NCI-H1105 treated with DMSO at 0.1 percent for 48 hours (cell line): Measurements from ENCODE around the gene HLF.

Source experiments
- DNase-seq: peaks from one replicate; lab custom pipeline; 2025; lab: John Stamatoyannopoulos, UW

The HLF gene

GRCh38 chr17:55308613-55309391 is 44.0 kb downstream of the HLF start:
- no peak for DNase-seq

- no peak for DNase-seq
Measured at GRCh38 chr17:55311767-55312375, 47.1 kb downstream of the HLF start.

GRCh38 chr17:55312852-55313251 is 48.1 kb downstream of the HLF start:
- DNase-seq: no peak

- DNase-seq: no peak
Measured at GRCh38 chr17:55314061-55314783, 49.5 kb downstream of the HLF start.

- DNase-seq: no peak
Measured at GRCh38 chr17:55314784-55315491, 50.2 kb downstream of the HLF start.

GRCh38 chr17:55316499-55316898 is 51.7 kb downstream of the HLF start:
- no peak for DNase-seq

- no peak for DNase-seq
Measured at GRCh38 chr17:55317284-55317683, 52.5 kb downstream of the HLF start.

- DNase-seq: no peak
Measured at GRCh38 chr17:55318081-55318480, 53.3 kb downstream of the HLF start.

GRCh38 chr17:55318715-55319487 is 54.1 kb downstream of the HLF start:
- DNase-seq: no peak

GRCh38 chr17:55319933-55320593 is 55.3 kb downstream of the HLF start:
- DNase-seq: no peak

GRCh38 chr17:55320594-55321426 is 56.0 kb downstream of the HLF start:
- no peak for DNase-seq

GRCh38 chr17:55321427-55322060 is 56.8 kb downstream of the HLF start:
- no peak for DNase-seq

GRCh38 chr17:55322453-55322985 is 57.8 kb downstream of the HLF start:
- DNase-seq: no peak

GRCh38 chr17:55323518-55324295 is 58.9 kb downstream of the HLF start:
- no peak for DNase-seq

GRCh38 chr17:55324296-55324978 is 59.7 kb downstream of the HLF start:
- DNase-seq: no peak

GRCh38 chr17:55325406-55325805 is 60.6 kb downstream of the HLF start:
- DNase-seq: no peak

GRCh38 chr17:55326030-55326429 is 61.3 kb downstream of the HLF start:
- DNase-seq: no peak
